AG08396 (cell line): ENCODE measurements around the gene TMEM44.
"Not testable (repeated sequence)": the region's sequence is repeated elsewhere in the genome, so short reads cannot be mapped to it uniquely, and the experiment has no call there.

Experiments
- DNase-seq: peaks from one replicate; pipeline ENCODE4 v3.0.0; 2012; ENCODE audit warnings: low spot score, mixed read lengths

Gene TMEM44

DNA sequence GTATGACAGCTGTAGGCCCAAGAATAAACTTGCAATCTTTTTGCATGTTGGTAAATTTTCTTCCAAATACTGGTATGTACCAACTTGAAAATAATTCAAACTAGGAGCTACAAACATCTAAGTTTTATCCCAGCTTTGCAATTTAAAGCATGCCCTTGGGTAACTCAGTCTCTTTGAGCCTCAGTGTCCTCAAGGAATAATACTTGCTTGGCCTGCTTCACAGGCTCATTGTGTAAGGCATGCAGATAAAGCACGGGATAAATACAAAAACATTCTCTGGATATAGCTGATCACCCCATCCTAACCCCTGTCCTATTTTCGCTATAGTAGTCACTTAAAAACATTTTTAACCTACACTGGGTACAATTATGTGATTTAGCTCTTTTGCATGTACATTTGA lies 9.6 kb upstream of the TMEM44 start:
- no peak for DNase-seq

DNA sequence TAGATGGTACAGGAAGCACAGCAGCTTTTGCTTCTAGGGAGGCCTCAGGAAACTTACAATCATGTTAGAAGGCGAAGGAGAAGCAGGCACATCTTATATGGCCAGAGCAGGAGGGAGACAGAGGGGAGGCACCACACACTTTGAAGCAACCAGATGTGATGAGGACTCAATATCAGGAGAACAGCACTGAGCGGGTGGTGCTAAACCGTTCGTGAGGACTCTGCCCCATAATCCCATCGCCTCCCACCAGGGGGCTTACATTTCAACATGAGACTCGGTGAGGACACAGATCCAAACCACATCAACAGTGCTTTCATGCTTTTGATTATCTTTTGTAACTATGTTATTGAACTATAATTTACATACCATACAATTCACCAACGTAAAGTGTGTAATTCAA lies 7.6 kb upstream of the TMEM44 start:
- DNase-seq, result no peak

DNA sequence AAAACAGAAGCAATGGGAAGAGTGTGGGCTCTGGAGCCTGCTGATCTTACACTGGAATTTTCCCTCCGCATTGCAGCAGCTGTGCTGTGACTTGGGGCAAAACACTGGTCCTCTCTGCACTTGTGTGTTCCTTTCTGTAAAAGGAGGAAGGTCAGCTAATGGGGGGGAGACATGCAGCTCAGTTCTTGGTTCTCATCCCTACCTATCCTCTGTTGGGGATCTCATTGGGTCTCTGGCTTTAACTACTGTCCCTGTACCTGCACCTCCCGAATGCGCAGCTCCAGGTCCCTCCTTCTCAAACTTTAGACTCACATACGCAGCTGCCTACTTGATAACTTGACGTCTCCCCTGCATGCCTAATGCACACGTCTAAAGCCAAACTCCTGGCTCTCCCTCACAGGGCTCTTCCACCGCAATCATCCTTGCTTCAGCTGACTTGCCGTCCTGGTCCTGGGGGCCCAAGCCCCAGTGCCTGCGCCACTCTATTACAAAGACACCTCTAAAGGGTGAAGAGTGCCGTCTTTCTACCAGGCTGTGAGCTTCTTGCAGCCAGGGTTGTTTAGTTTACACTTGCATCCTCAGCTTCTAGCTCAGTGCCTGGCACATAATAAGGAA lies 5.9 kb upstream of the TMEM44 start:
- DNase-seq, result no peak

DNA sequence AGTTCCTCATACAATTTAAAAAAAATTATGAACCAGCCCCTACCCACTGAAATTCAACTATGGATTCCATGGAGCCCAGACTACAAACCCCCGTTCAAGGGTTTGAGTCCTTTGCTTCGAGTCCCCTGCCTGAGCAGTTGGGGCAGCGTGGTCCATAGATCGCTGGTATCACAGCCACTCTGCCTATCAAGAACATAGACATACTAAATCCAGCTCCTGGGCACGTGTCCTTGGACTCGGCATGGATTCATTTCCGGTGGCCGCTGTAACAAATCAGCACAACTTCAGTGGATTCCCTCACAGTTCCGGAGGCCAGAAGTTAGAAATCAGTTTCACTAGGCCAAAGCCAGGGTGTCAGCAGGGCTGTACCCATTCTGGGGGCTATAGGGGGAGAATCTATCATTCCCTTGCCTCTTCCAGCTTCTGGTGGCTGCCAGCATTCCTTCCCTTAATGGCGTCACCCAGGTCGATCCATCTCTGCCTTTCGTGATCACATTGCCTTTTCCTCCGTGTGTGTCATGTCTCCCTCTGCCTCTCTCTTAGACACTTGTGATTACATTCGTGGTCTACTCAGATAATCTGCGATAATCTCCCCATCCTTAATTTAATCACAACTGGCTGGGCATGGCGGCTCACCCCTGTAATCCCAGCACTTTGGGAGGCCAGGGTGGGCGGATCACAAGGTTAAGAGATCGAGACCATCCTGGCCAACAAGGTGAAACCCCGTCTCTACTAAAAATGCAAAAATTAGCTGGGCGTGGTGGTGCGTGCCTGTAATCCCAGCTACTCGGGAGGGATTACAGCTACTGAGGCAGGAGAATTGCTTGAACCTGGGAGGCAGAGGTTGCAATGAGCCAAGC lies 4.6 kb upstream of the TMEM44 start:
- no peak for DNase-seq

DNA sequence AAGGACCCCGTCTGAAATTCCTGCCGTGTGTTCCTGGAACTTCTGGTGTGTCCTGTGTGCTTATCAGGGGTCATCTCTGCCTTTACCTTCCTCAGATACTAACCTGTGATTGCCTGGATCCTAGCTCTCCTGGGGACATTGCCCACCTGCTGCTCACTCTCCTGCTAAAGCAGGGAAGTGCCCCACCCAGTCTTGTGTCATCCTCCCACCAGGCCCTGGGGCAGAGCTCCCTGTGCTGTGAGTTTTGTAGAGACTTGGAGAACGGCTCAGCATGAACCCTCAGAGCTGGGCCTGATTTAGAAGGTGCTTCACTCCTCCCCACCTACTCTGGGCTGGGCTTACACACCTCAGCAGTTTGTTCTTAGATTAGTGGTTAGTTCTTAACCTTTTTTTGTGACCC lies 3.8 kb upstream of the TMEM44 start:
- DNase-seq, result no peak

DNA sequence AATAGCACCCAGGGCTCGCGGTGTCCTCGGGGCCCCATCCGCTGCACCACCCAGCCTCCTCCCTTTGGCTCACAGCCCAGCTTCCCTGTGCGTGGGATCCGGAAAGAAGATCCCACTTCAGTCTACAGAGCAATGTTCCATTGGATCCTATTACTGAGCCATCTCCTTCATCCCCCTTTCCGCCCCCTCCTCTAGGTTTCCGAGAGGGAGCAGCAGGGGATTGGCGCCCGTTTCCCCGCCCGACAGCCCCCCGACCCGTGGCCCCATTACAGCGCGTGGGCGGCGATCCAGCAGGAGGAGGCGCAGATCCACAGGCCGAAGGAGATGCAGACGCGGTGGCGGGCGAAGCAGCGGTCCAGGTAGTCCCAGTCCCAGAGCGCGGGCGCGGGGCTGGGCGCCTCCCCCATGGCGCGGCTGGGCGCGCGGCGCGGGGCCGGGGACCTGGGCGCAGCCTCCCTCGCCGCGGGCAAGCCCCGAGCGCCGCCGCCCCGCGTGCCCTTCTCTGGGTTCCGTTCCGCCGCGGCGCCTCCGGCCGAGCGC lies 340 bp downstream of the TMEM44 start:
- peak; percentile 64 for DNase-seq

DNA sequence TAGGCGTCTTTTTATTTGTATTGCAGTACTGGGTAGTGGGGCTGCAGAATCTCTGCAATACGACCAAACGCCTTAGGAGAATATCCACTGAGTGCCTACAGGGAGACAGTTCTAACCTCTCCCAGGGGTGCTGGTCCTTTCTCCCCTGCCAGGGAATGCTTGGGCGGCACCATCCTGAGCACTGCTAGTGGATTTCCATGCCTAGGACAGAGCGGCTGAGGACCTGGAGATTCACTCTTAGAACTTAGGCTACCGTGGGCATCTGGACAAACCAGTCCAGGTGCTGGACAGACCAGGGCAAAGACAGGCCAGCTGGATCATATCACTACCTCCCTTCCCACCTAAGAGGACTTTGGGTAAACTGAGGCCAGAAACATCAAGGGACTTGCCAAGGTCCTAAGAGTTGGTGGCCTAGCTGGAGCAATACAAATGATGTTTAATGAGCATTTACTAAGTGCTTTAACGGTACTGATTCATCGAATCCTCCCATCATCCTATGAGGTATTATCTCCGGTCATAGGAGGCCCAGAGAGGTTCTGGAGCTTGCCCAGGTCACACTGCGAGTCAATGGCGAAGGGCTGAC lies 902 bp downstream of the TMEM44 start:
- DNase-seq, result no peak

DNA sequence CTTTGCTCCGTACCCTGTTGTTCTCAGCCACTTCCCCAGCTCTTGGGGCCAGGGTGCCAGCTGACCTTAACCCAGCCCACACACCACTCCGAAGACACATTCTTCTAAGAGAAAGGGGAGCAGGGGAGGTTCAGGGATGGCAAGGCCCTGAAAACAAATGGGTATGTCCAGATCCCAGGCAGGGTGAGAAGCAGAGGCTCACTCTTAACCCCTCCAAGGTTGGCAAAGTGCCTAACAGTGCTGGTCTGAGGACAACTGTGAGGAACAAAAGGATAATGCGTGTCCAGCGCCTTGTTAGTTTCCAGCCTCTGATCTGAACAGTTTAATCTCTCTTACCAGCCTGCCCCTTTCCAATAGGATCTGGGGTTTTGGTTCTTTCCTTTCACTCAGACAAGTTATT lies 1.5 kb downstream of the TMEM44 start:
- DNase-seq, result no peak

DNA sequence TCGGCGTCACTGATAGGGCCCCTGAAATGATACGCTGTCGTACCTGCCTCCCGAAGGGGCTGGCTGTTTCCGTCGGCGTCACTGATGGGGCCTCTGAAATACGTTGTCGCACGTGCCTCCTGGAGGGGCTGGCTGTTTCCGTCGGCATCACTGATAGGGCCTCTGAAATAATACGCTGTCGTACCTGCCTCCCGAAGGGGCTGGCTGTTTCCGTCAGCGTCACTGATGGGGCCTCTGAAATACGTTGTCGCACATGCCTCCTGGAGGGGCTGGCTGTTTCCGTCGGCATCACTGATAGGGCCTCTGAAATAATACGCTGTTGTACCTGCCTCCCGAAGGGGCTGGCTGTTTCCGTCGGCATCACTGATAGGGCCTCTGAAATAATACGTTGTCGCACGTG lies 2.5 kb downstream of the TMEM44 start:
- DNase-seq, result not testable (repeated sequence)

DNA sequence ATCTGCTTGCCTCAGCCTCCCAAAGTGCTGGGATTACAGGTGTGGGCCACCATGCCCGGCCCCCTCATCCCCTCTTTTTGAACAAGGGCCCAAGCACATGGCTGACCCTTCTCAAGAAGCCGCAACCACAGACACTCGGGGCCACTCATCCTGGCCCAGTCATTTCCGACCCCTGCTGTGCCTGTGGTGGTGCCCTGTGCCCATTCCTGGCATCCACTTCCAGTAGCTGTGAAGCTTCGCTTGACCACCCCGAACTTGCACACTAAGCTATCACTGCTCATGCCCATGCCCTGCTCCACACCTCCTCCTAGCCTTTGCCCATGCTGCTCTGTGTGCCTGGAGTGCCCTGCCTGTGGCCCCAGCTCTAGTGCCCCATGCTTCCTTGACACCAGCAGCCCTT lies 8.3 kb downstream of the TMEM44 start:
- DNase-seq, result no peak

DNA sequence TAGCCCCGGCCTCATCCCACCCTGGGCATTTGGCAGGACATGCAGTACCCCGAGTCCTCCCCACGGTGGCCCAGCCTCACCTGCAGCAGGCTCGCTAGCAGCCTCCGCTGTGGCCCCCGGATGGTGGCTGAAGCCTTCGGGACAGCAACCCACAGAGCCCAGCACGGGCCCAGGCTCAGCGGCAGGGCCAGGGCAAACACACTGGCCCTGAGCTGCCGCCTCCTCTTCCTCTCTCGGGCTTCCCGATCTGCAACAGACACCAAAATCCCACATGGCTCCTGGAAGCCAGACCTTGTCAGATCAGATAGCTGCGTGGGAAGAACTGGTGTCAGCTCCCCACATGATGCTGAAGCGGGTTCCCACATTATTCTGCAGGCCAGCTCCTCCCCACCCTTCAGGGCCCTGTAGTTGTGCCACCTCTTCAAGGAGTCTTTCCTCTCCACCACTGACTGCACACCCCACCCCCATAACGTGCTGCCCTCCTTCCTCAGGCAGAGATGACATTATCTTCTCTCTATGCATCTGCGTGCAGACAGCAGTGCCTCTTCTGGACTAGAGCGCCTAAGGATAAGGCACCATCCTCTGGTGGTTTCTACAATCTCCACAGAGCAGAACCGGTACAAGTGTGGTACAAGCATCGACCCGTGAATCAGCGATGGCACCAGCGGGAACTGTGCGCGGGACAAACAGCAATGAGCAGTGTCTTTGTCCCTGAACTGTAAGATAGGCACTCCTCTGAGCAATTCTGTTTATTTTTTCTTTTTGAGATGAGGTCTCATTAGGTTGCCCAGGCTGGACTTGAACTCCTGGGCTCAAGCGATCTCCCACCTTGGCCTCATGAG lies 9.5 kb downstream of the TMEM44 start:
- no peak for DNase-seq

DNA sequence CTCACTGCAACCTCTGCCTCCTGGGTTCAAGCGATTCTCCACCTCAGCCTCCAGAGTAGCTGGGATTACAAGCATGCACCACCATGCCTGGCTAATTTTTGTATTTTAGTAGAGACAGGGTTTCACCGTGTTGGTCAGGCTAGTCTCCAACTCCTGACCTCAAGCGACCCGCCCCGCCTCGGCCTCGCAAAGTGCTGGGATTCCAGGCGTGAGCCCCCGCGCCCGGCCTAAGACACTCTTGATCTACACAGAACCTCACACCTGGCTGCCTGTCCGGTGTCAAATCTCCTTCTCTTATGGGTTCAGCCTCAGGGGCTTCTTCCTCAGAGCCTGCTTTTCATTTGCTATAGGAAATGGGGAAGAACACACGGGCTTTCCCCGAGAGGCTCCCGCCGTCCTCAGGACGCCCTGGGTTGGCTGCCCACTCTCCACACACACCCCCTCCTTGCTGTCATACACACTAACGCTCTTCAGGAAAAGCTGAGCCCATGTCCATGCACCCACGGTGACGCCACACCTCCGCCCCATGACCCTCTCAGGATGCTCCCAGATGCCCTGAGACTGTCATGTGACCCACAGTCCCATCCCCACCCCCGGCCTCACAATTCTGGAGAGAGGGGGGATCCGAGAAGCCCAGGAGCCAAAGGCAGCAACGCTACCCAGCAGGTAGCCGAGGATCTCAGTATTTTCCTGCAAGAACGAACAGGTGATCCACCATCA lies 10.4 kb downstream of the TMEM44 start:
- no peak for DNase-seq

DNA sequence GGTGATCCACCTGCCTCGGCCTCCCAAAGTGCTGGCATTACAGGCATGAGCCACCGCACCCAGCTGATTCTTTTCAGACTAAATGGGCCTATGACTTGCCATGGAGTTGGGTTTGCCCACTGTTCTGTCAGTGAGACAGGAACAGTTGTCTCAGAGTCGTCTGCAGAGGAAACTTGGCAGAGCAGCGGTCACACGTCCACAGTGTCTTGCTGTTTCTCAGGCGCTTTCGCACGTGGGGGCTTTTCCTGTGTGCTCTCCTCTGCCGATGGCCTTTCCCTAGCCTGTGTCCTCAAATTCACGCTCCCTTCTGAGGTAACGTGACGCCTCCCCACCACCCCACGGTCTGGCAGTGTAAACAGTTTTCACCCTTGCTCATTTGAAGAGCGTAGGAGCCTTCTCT lies 11.3 kb downstream of the TMEM44 start:
- no peak for DNase-seq

DNA sequence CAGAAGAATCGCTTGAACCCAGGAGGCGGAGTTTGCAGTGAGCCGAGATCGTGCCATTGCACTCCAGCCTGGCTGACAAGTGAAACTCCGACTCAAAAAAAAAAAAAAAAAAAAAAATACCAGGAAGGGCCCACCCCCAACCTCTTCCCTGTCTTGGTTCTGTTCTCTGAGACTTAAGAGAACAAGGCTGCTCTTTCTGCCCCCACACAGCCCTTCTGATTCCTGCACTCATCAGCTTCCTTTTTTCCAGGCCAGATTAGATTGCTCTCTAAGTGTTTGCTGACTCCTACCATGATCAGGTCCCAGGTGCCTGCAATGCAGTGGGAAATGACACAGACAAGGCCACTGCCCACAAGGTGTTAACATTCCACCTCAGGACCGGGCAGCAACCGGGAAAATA lies 13.0 kb downstream of the TMEM44 start:
- DNase-seq, result no peak

DNA sequence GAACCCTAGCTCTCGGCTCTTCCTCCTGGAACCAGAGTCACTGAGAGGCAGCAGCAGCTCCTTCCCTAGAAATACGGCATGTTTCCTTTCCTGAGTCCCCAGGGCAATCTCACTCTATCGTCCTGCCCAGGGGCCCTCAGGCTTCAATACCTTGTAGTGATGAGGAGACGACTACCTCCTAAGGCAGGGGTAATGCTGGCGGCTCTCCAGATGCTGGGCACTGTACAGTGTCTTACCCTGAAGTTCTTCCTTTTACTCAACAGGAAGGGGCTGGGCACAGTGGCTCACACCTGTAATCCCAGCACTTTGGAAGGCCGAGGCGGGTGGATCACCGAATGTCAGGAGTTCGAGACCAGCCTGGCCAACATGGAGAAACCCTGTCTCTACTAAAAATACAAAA lies 13.5 kb downstream of the TMEM44 start:
- DNase-seq, result no peak

DNA sequence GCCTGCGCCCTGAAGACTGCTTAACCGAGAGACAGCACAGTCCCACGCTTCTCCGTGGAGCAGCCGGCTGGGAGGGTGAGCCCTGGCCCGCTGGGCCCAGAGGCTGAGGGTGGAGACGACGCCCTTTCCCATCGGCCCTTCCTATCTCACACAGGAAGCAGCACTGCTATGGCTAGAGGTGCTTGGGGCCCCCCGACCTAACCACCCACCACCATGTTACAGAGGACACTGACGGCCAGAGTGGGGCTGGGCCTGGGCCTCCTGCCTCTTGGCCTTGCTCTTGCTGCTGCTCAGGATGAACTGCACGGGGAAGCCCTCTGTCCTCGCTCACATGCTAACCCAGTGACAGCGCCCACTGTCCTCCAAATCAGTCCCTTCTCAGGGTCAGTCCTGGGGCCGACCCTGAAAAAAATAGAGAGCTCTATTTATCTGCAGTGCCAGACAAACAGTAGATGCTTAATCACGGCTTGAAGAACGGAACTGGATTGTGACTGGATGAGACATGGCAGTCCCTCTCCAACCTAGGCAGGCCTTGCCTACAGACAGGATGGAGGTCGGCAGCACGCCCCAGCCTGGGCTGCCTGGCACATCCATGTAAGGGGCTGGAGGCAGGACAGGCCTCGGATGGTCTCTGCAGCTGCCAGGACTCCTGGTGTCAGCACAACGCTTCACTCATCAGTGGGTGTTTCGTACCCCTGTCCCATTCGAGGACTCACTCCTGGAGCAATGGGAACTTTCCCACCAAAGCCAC lies 14.2 kb downstream of the TMEM44 start:
- no peak for DNase-seq

DNA sequence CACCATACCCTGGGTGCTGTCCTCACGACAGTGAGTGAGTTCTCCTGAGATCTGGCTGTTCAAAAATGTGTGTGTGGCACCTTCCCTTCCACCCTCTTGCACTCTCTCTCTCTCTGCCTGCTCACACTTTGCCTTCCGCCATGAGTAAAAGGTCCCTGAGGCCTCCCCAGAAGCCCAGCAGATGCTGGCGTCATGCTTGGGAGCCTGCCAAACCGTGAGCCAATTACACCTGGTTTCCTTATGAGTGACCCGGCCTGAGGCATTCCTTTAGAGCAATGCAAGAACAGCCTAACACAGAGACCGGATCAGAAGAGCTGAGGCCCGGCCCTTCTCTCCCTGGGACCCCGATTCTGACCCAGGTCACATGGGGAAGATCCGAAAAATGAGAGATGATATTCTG lies 15.4 kb downstream of the TMEM44 start:
- DNase-seq, result no peak

DNA sequence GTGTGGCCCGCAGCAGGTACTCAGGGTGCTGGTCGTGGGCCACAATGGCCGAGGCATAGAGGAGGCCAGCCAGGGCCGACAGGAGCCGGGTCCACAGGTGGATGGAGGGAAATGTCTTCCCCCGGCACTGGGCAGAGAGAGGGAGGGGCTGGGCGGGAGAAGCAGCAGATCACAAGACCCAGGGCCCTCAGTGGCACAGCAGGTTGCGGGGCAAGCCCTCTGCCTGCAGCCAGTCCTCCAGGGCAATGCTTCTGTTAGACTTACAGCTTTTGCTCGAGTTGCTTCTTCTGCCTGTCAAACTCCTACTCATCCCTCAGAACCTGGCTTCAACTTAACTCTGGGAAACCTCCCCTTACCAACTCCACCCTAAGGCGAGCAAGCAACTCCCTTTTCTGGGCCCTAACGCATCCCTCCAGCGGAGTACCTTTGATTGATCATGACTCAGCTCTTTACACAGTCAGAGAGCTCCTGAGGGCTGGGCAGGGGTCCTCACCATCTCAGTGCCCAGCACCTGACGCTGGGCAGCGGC lies 16.0 kb downstream of the TMEM44 start:
- no peak for DNase-seq

DNA sequence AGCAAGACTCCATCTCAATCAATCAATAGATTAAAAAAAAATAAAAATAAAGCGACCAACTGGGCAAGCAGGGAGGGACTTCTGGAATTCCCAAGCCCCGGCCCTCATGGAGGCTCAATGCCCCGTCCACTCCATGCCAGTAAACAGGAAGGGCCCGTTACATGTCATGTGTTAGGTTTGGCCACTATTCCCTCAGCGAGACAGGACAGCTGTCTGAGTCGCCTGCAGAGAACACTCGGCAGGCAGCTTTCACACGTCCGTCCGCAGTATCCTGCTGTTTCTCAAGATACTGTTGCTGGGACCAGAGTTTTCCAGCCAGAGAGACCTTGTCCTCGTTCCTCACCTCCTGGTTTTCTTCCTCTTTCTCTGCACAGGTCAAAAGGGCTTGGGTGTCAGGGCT lies 18.0 kb downstream of the TMEM44 start:
- DNase-seq, result no peak

DNA sequence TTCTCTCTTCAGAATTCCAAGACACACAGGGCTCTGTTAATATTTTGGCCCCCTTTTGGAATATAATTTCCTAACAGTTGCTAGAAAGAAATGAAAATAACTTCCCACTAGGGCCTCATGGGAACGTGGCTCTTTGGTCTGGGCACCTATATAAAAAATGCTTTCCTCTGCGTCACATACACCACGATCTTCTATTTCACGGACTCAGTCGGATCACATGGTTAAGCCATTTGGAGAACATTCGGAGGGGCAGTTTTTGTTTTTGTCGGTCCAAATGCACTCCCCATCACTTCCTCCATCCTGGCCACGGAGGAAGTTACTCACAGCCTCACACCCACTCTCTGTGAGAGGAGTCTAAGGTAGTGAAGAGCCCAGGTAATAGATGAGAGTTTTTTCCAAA lies 21.0 kb downstream of the TMEM44 start:
- no peak for DNase-seq

DNA sequence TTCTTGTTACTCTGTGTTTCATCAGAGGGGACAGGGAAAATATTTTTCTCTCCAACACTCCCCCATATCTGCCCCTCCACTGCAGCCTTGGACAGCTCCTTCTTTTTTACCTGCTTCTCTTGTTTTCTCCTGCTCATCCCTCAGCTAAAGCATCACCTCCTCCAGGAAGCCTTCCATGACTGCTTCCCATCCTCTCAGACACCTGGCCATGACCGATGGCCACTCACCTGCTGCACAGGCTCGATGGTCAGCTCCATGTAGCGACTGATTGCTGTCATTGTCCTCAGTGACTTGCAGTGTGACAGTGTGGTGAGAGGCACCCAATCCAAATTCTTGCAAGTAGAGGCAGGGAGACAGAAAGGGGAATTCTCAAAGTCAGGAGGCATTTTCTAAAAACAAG lies 22.5 kb downstream of the TMEM44 start:
- no peak for DNase-seq
